Breast epithelium (tissue), 4 donors: ENCODE results near the gene TSGA10. TPM values are rescaled to one million over a fixed set of nuclear protein-coding genes. Genes with fewer than 3 reads are reported as not detected.

Experiments used
- DNase-seq, 2 donors: peaks; one replicate each; pipeline ENCODE4 v3.0.0-alpha.2; 2019; ENCODE audit warnings: low spot score in 2 of 2
- H3K27ac ChIP-seq, 2 donors: fragments of 200-600 bp; sonication (generic) in 1 of 2; one replicate each; pipeline ENCODE4 v1.5.1; 2016 to 2019; ENCODE audit warnings: mild to moderate bottlenecking in 1 of 2
- H3K27me3 ChIP-seq, 2 donors: fragments of 200-600 bp; sonication (generic) in 1 of 2; one replicate each; pipeline versions ENCODE4 v1.5.1 to v1.6.0; 2017 to 2019; ENCODE audit warnings: control low read depth in 1 of 2, mild to moderate bottlenecking in 1 of 2
- H3K36me3 ChIP-seq: fragments of 200-600 bp; one replicate; pipeline ENCODE4 v1.5.1; 2019
- H3K4me1 ChIP-seq, 2 donors: fragments of 200-600 bp; sonication (generic); one replicate each; pipeline ENCODE4 v1.5.1; 2016 to 2019; ENCODE audit warnings: control low read depth in 1 of 2
- H3K4me3 ChIP-seq, 3 donors: fragments of 200-600 bp; sonication (generic); 1 replicate in 2 of 3; 2 replicates in 1 of 3; pipeline ENCODE4 v1.5.1; 2016 to 2019; ENCODE audit warnings: mild to moderate bottlenecking in 3 of 3, moderate library complexity in 2 of 3
- H3K9me3 ChIP-seq, 2 donors: fragments of 200-600 bp; sonication (generic) in 1 of 2; one replicate each; pipeline ENCODE4 v1.5.1; 2016 to 2019; ENCODE audit warnings: control low read depth in 1 of 2
- CTCF ChIP-seq, 3 donors: fragments of 450-650 bp; IDR thresholded peaks; one replicate each; pipeline ENCODE4 v1.5.1; 2016 to 2017; ENCODE audit warnings: antibody characterized with exemption in 3 of 3, mild to moderate bottlenecking in 3 of 3, moderate library complexity in 3 of 3
- POLR2A ChIP-seq: fragments of 450-650 bp; IDR thresholded peaks from one replicate; pipeline ENCODE4 v1.6.1; 2016; ENCODE audit warnings: antibody characterized with exemption, mild to moderate bottlenecking, moderate library complexity
- POLR2AphosphoS5 ChIP-seq, 3 donors: sonication (generic); formaldehyde crosslinking; IDR thresholded peaks; one replicate each; pipeline ENCODE4 v1.6.1; 2017; ENCODE audit warnings: antibody characterized with exemption in 3 of 3
- intact Hi-C: fragments of 100-400 bp; cut with DNase I; formaldehyde crosslinking; loops from one replicate; pipeline ENCODE4 v1.15.1; 2023; ENCODE audit warnings: low total_unique reads
- total RNA-seq, 3 donors: library from RNA; depleted of rRNA; stranded (reverse); fragments of >200 nt; gene quantifications; one replicate each; pipeline ENCODE4 v1.1.0, GENCODE V29; 2016

Gene TSGA10
- total RNA-seq, 3 donors from 2014 or later, result 7.2 to 40.2 (median 17.1) TPM

GRCh38 chr2:99106913-99107312, 47.8 kb downstream of the TSGA10 start:
- Histone ChIP-seq H3K36me3 (no peaks in the 10 kb centered on the region), H3K4me1 (no peaks in the 10 kb centered on the region), H3K4me3 (no peak overlapping the region), H3K9me3 (no peaks in the 10 kb centered on the region), H3K27ac (no peak overlapping the region), H3K27me3 (no peaks in the 10 kb centered on the region)
- intact Hi-C loops, result no loop called here
- TF ChIP-seq POLR2AphosphoS5 (IDR thresholded peaks at IDR 0.05), result no peak
- no peak for TF ChIP-seq POLR2A
- no peak for DNase-seq

- TF ChIP-seq CTCF (IDR thresholded peaks at IDR 0.05) (no peak), POLR2AphosphoS5 (IDR thresholded peaks at IDR 0.05) (no peak), POLR2A (no peak)
- H3K27me3 ChIP-seq, result no peaks in the 10 kb centered on the region
- H3K27ac ChIP-seq, result no peak overlapping the region
- no peaks in the 10 kb centered on the region for H3K36me3 ChIP-seq
- intact Hi-C loops, result no loop called here
- H3K9me3 ChIP-seq, result no peaks in the 10 kb centered on the region
- no peaks in the 10 kb centered on the region for H3K4me1 ChIP-seq
- no peak overlapping the region for H3K4me3 ChIP-seq
- DNase-seq, result no peak
Measured at GRCh38 chr2:99104006-99104405, 50.7 kb downstream of the TSGA10 start.

GRCh38 chr2:99101697-99102096, 53.0 kb downstream of the TSGA10 start:
- intact Hi-C loops, result no loop called here
- Histone ChIP-seq H3K9me3 (no peaks in the 10 kb centered on the region), H3K4me1 (no peaks in the 10 kb centered on the region), H3K4me3 (no peak overlapping the region), H3K36me3 (no peaks in the 10 kb centered on the region), H3K27me3 (no peaks in the 10 kb centered on the region), H3K27ac (no peak overlapping the region)
- TF ChIP-seq POLR2AphosphoS5 (IDR thresholded peaks at IDR 0.05) (no peak), CTCF (IDR thresholded peaks at IDR 0.05) (no peak), POLR2A (no peak)
- DNase-seq, result no peak

GRCh38 chr2:99096728-99097127, 58.0 kb downstream of the TSGA10 start:
- intact Hi-C loops, result no loop called here
- H3K9me3 ChIP-seq, result peaks cover 0 to 11% of the 10 kb centered on the region in 2 donors
- H3K27me3 ChIP-seq, result no peaks in the 10 kb centered on the region
- no peak for DNase-seq
- H3K27ac ChIP-seq, result no peak overlapping the region
- no peaks in the 10 kb centered on the region for H3K36me3 ChIP-seq
- TF ChIP-seq CTCF (IDR thresholded peaks at IDR 0.05) (no peak), POLR2A (no peak), POLR2AphosphoS5 (IDR thresholded peaks at IDR 0.05) (no peak)
- no peaks in the 10 kb centered on the region for H3K4me1 ChIP-seq
- no peak overlapping the region for H3K4me3 ChIP-seq

GRCh38 chr2:99088017-99088416, 66.7 kb downstream of the TSGA10 start:
- Histone ChIP-seq H3K27me3 (no peaks in the 10 kb centered on the region), H3K4me1 (no peaks in the 10 kb centered on the region), H3K4me3 (no peak overlapping the region), H3K27ac (no peak overlapping the region), H3K36me3 (no peaks in the 10 kb centered on the region), H3K9me3 (no peaks in the 10 kb centered on the region)
- intact Hi-C loops, result no loop called here
- no peak for TF ChIP-seq CTCF (IDR thresholded peaks at IDR 0.05)
- no peak for TF ChIP-seq POLR2A
- TF ChIP-seq POLR2AphosphoS5 (IDR thresholded peaks at IDR 0.05), result no peak
- no peak for DNase-seq

- intact Hi-C loops, result no loop called here
- DNase-seq, result no peak
- Histone ChIP-seq H3K36me3 (no peaks in the 10 kb centered on the region), H3K4me1 (no peaks in the 10 kb centered on the region), H3K4me3 (no peak overlapping the region), H3K27ac (no peak overlapping the region), H3K9me3 (no peaks in the 10 kb centered on the region), H3K27me3 (no peaks in the 10 kb centered on the region)
- no peak for TF ChIP-seq POLR2AphosphoS5 (IDR thresholded peaks at IDR 0.05)
- TF ChIP-seq CTCF (IDR thresholded peaks at IDR 0.05), result no peak
Measured at GRCh38 chr2:99086385-99086784, 68.4 kb downstream of the TSGA10 start.
